ENCODE results near the gene TFDP2. TPM values are rescaled to one million over a fixed set of nuclear protein-coding genes. Genes with fewer than 3 reads are reported as not detected.

TFDP2 gene
- total and polyA plus RNA-seq, 9 of the 15 experiments (the other 6 are each of a cell fraction or from before 2014, with no cell fraction given): 95.6 to 179 (median 126) TPM

DNA sequence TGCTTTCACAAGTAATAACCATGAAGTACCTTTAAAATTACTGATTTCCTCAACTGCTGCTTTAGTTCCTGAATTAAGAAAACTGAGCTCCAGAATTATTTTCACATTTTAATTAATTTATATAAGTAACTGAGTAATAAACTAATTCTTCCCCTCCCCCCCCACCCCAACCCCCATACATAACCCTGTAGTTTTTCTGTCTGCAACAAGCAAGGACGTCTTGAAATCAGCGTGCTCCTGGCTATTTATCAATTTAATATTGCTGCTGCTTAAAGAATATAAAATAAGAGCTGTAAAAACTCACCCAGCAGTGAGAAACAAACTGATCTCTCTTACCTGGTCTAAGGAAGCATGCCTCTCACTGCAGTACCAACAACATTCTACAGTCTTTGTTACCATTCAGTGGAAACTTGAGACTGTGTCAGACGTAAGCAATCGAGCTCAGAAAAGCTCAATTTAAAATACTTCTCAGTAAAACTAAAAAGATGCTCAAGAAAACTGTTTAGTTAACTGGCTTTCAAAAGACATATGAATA is 121.0 kb downstream of the TFDP2 start (continued):
- TF ChIP-seq CREM (IDR thresholded peaks at IDR 0.05; ENCODE audit: low read depth) (no peak), TCFL5 (CRISPR knock-in tag; conservative IDR thresholded peaks at IDR 0.05) (no peak), ZNF121 (CRISPR knock-in tag; conservative IDR thresholded peaks at IDR 0.05) (no peak), SIRT6 (IDR thresholded peaks at IDR 0.05; ENCODE audit: low read depth, low read length) (no peak), ZMIZ1 (IDR thresholded peaks at IDR 0.05; ENCODE audit: low read depth in 2 of 2, low read length in 2 of 2) (peak in 1 of 2 experiments; percentile 91; a peak in 2 of 4 replicates), ZNF57 (CRISPR knock-in tag; IDR thresholded peaks at IDR 0.05) (no peak), CSDE1 (IDR thresholded peaks at IDR 0.05) (peak in 1 of 2 experiments; percentile 37; a peak in 1 of 4 replicates), ZNF830 (CRISPR knock-in tag; IDR thresholded peaks at IDR 0.05) (no peak), E2F4 (CRISPR knock-in tag; IDR thresholded peaks at IDR 0.05; ENCODE audit: low read depth) (no peak), RFX7 (CRISPR knock-in tag; IDR thresholded peaks at IDR 0.05) (no peak), BRCA1 (IDR thresholded peaks at IDR 0.05) (no peak), BRCA1 (CRISPR knock-in tag; IDR thresholded peaks at IDR 0.05) (no peak), PTRF (tag; IDR thresholded peaks at IDR 0.05) (no peak), ESRRA (IDR thresholded peaks at IDR 0.05; ENCODE audit: borderline replicate concordance, low read depth) (no peak), ATF6 (CRISPR knock-in tag; IDR thresholded peaks at IDR 0.05) (no peak), MEF2A (IDR thresholded peaks at IDR 0.05; ENCODE audit: control insufficient read depth, low read depth, low read length) (no peak), MITF (IDR thresholded peaks at IDR 0.05) (no peak), ZSCAN32 (CRISPR knock-in tag; IDR thresholded peaks at IDR 0.05) (no peak)
- TF ChIP-seq, protein P1, sequence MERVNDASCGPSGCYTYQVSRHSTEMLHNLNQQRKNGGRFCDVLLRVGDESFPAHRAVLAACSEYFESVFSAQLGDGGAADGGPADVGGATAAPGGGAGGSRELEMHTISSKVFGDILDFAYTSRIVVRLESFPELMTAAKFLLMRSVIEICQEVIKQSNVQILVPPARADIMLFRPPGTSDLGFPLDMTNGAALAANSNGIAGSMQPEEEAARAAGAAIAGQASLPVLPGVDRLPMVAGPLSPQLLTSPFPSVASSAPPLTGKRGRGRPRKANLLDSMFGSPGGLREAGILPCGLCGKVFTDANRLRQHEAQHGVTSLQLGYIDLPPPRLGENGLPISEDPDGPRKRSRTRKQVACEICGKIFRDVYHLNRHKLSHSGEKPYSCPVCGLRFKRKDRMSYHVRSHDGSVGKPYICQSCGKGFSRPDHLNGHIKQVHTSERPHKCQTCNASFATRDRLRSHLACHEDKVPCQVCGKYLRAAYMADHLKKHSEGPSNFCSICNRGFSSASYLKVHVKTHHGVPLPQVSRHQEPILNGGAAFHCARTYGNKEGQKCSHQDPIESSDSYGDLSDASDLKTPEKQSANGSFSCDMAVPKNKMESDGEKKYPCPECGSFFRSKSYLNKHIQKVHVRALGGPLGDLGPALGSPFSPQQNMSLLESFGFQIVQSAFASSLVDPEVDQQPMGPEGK (CRISPR knock-in tag; IDR thresholded peaks at IDR 0.05; ENCODE audit: borderline replicate concordance): no peak

Data from K562 (cell line).